Breast epithelium (tissue), 3 donors: Measurements from ENCODE around the gene SEC23B.

ENCODE experiments used
- CTCF ChIP-seq, 3 donors: fragments of 450-650 bp; IDR thresholded peaks; one replicate each; pipeline ENCODE4 v1.5.1; 2016 to 2017; ENCODE audit warnings: antibody characterized with exemption in 3 of 3, mild to moderate bottlenecking in 3 of 3, moderate library complexity in 3 of 3
- POLR2A ChIP-seq: fragments of 450-650 bp; IDR thresholded peaks from one replicate; pipeline ENCODE4 v1.6.1; 2016; ENCODE audit warnings: antibody characterized with exemption, mild to moderate bottlenecking, moderate library complexity
- POLR2AphosphoS5 ChIP-seq, 3 donors: sonication (generic); formaldehyde crosslinking; IDR thresholded peaks; one replicate each; pipeline ENCODE4 v1.6.1; 2017; ENCODE audit warnings: antibody characterized with exemption in 3 of 3

GRCh38 chr20:18515973-18516372, 8.2 kb downstream of the SEC23B start:
- no peak for TF ChIP-seq CTCF (IDR thresholded peaks at IDR 0.05)
- no peak for TF ChIP-seq POLR2A
- TF ChIP-seq POLR2AphosphoS5 (IDR thresholded peaks at IDR 0.05) = no peak
